ENCODE results near the gene TRO. TPM values are rescaled to one million over a fixed set of nuclear protein-coding genes. Genes with fewer than 3 reads are reported as not detected.

TRO gene, protein sequence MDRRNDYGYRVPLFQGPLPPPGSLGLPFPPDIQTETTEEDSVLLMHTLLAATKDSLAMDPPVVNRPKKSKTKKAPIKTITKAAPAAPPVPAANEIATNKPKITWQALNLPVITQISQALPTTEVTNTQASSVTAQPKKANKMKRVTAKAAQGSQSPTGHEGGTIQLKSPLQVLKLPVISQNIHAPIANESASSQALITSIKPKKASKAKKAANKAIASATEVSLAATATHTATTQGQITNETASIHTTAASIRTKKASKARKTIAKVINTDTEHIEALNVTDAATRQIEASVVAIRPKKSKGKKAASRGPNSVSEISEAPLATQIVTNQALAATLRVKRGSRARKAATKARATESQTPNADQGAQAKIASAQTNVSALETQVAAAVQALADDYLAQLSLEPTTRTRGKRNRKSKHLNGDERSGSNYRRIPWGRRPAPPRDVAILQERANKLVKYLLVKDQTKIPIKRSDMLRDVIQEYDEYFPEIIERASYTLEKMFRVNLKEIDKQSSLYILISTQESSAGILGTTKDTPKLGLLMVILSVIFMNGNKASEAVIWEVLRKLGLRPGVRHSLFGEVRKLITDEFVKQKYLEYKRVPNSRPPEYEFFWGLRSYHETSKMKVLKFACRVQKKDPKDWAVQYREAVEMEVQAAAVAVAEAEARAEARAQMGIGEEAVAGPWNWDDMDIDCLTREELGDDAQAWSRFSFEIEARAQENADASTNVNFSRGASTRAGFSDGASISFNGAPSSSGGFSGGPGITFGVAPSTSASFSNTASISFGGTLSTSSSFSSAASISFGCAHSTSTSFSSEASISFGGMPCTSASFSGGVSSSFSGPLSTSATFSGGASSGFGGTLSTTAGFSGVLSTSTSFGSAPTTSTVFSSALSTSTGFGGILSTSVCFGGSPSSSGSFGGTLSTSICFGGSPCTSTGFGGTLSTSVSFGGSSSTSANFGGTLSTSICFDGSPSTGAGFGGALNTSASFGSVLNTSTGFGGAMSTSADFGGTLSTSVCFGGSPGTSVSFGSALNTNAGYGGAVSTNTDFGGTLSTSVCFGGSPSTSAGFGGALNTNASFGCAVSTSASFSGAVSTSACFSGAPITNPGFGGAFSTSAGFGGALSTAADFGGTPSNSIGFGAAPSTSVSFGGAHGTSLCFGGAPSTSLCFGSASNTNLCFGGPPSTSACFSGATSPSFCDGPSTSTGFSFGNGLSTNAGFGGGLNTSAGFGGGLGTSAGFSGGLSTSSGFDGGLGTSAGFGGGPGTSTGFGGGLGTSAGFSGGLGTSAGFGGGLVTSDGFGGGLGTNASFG (N-terminal part only)
- 100 to 1,000 TPM in 2 of 4 donors, 10 to 100 TPM in 2; 92.3 to 142 (median 115) TPM for polyA plus RNA-seq (ENCODE audit: insufficient read length in 4 of 4)

DNA sequence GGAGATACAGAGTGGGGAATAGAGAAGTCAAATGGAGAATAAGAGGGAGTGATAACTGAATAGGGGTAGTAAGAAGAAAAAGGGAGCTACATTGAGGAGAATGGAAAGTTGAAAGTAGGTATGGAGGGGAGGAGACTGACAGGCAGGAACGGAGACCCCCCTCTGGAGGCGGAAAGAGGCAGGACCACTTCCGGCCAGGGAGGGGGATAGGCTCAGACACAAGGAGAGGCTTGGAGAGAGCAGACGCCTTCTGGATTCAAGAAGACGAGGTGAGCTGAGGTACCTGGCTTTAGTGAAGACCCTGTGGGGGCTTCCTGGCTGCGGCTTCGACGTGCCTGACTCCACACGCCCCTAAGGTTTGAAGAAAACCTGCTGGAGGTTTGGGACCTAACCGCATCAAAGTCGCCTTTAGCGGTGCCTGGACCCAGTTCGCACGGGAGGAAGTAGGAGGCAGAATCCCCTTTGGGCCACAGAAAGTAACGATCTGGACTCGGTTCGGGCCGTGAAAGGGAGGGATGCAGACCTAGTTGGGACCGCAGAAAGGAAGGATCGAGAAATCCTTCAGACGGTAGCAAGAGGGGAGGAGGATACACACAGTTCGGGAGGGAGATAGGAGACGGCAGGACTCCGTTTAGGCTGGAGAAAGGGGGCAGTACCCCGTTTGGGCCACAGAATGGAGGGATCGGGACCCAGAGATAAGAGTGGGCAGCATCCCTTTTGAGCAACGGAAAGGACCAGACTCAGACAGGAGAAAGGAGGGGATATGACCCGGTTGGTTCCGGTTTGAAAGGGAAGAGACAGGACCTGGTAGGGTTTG, at the start of gene TRO:
Gene TRO, plus strand, starts transcription at position 215 of the 817 bp plus-strand sequence. CDS start 1,423 bp downstream, outside the sequence.
- DNase-seq (ENCODE audit: low read depth in 4 of 4, low spot score in 2 of 4): peak in 3 of 4 donors; percentile 20 to 29 (median 21)

DNA sequence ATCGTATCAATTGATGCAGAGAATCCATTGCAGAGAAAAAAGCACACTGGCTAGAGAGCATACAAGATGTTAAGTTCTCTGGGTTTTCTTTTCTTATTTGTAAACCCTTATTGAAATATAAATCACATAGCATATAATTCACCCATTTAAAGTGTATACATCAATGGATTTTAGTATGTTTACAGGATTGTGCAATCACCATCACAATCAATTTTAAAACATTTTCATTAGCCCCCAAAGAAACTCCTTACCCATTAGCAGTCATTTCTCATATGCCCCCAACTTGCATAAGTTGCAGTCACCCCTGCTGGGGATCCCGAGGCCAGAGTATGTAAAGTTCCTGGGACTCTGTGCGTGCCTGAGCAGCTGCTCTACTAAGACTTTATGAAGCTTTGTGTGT, 34.9 kb upstream of the TRO start:
- no peak for DNase-seq (ENCODE audit: low read depth in 4 of 4, low spot score in 2 of 4)

DNA sequence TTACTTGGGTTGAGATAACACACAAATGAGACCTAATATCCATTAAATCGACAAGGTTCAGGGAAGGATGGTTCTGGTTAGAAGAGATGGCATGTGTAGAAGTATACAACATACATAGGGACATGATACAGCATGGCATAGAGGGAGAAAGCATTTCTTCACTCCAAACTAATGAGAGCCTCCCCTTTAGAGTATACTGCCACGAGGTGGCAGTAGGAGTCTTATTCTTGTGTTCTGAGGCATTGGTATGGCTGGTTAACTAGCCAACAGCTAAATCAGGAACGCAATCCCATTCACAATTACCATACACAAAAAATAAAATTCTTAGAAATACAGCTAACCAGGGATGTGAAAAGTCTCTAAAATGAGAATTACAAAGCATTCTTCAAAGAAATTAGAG, 29.1 kb upstream of the TRO start:
- no peak for DNase-seq (ENCODE audit: low read depth in 4 of 4, low spot score in 2 of 4)

DNA sequence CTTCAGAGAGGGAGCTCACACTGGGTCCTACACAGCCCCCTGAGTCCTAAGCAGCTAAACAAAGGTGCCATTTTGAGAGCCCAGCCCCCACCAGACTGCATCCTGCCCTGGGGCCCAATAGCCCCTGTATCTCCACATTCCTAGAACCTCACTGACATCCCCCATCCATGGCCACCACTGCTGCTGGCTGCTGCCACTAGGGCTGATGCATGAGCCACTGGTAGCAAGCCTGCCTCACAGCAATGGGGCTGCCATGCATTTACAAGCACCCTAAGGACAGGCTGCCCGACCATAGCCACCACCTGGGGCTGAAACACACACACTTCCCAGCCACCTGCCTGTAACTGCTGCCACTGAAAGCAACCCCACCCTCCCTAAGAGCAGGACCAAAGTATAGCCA, 26.5 kb upstream of the TRO start:
- no peak for DNase-seq (ENCODE audit: low read depth in 4 of 4, low spot score in 2 of 4)

DNA sequence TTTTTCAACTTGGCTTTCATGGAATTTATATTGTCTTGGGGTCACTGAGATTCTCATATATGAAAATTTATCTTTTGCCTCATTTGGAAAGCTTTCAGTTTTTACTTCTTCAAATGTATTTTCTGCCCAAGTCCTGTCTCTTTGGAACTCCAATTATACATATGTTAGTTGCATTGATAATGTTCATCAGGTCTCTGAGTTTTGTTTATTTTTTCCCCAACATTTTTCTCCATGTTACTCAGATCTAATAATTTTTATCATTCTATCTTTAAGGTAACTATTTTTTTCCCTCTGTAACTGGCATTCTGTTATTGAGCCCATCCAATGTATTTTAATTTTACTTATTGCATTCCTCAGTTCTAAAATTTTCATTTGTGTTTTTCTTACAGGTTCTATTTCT, 10.7 kb upstream of the TRO start:
- no peak for DNase-seq (ENCODE audit: low read depth in 4 of 4, low spot score in 2 of 4)

DNA sequence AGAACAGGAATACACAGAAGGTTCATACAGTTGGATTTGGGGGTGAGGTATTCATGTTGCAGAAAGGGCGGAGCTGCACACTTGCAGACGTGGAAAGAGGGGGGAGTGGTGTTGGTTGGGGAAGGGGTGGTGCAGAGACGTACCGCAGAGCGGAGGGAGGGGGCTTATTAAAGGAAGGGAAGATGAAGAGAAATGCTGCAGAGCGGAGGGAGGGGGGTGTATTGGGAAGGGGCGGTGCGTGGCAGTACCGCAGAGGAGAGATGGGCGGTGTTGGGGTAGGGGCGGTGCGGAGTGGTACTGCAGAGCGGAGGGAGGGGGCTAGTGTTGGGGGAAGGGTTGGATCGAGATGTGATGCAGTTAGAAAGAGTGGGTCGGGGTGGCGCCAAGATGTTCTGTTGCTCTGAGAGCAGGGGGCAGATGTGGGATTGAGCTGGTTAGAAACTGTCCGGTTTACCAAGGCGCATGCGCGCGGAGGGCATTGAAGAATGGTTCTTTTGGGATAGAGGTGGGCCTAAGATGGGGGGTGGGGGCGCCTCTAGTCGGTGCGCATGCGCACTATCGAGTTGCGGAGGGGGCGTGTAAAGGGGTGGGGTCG, 900 bp downstream of the TRO start:
- peak in 3 of 4 donors; percentile 48 to 58 (median 56) for DNase-seq (ENCODE audit: low read depth in 4 of 4, low spot score in 2 of 4)

DNA sequence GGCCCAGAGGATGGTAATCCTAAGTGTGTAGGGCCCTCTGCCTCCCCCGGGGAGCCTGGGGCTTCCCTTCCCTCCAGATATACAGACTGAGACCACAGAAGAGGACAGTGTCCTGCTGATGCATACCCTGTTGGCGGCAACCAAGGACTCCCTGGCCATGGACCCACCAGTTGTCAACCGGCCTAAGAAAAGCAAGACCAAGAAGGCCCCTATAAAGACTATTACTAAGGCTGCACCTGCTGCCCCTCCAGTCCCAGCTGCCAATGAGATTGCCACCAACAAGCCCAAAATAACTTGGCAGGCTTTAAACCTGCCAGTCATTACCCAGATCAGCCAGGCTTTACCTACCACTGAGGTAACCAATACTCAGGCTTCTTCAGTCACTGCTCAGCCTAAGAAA, 1.9 kb downstream of the TRO start:
- DNase-seq (ENCODE audit: low read depth in 4 of 4, low spot score in 2 of 4): no peak

DNA sequence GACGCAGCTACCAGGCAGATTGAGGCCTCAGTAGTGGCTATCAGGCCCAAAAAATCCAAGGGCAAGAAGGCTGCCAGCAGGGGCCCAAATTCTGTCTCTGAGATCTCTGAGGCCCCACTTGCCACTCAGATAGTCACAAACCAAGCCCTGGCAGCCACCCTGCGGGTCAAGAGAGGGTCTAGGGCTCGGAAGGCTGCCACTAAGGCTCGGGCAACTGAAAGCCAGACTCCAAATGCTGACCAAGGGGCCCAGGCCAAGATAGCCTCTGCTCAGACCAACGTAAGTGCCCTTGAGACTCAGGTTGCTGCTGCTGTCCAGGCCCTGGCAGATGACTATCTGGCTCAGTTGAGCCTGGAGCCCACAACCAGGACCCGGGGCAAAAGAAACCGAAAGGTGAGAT, 2.8 kb downstream of the TRO start:
- DNase-seq (ENCODE audit: low read depth in 4 of 4, low spot score in 2 of 4): no peak

DNA sequence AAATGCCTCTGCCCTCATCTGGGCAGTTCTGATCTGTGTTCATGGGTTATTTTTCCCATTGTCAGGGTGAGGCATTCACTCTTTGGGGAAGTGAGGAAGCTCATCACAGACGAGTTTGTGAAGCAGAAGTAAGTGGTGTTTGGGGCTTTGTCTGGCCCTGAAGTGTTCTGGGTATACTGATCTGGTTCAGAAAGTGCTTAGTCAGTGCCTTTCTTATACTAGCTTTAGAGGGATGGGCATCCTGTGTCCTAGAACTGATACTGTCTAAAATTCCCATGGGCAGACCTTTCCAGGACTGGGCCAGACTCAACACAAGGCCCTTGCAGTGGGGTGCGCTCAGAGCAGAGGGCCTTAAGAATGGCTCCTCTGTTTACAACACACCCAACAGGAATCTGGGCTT, 6.4 kb downstream of the TRO start:
- DNase-seq (ENCODE audit: low read depth in 4 of 4, low spot score in 2 of 4): no peak

DNA sequence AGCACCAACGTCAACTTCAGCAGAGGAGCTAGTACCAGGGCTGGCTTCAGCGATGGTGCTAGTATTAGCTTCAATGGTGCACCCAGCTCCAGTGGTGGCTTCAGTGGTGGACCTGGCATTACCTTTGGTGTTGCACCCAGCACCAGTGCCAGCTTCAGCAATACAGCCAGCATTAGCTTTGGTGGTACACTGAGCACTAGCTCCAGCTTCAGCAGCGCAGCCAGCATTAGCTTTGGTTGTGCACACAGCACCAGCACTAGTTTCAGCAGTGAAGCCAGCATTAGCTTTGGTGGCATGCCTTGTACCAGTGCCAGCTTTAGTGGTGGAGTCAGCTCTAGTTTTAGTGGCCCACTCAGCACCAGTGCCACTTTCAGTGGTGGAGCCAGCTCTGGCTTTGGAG, 8.3 kb downstream of the TRO start:
- DNase-seq (ENCODE audit: low read depth in 4 of 4, low spot score in 2 of 4): no peak

DNA sequence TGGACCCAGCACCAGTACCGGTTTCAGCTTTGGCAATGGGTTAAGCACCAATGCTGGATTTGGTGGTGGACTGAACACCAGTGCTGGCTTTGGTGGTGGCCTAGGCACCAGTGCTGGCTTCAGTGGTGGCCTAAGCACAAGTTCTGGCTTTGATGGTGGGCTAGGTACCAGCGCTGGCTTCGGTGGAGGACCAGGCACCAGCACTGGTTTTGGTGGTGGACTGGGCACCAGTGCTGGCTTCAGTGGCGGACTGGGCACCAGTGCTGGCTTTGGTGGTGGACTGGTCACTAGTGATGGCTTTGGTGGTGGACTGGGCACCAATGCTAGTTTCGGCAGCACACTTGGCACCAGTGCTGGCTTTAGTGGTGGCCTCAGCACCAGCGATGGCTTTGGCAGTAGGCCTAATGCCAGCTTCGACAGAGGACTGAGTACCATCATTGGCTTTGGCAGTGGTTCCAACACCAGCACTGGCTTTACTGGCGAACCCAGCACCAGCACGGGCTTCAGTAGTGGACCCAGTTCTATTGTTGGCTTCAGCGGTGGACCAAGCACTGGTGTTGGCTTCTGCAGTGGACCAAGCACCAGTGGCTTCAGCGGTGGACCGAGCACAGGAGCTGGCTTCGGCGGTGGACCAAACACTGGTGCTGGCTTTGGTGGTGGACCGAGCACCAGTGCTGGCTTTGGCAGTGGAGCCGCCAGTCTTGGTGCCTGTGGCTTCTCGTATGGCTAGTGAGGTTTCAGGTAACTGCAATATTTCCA, 9.8 kb downstream of the TRO start:
- DNase-seq (ENCODE audit: low read depth in 4 of 4, low spot score in 2 of 4): no peak

DNA sequence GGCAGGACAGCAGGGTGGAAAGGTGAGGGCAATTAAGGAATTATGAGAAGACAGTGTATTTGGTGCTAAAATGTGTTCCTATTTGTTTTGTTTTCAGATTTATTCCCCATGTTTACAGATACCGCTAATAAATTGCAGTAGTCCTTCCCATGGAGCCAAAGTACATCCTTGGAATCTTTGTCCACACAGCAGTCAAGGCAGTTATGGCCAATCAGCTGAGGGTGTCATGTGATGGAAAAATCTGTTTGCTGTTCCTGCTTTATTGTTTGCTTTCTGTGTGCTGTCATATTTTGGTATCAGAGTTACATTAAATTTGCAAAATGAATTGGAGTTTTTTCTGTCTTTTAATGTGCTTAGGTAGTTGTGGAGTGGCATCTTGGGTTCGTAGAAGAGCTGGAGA, 10.5 kb downstream of the TRO start:
- DNase-seq (ENCODE audit: low read depth in 4 of 4, low spot score in 2 of 4): no peak

DNA sequence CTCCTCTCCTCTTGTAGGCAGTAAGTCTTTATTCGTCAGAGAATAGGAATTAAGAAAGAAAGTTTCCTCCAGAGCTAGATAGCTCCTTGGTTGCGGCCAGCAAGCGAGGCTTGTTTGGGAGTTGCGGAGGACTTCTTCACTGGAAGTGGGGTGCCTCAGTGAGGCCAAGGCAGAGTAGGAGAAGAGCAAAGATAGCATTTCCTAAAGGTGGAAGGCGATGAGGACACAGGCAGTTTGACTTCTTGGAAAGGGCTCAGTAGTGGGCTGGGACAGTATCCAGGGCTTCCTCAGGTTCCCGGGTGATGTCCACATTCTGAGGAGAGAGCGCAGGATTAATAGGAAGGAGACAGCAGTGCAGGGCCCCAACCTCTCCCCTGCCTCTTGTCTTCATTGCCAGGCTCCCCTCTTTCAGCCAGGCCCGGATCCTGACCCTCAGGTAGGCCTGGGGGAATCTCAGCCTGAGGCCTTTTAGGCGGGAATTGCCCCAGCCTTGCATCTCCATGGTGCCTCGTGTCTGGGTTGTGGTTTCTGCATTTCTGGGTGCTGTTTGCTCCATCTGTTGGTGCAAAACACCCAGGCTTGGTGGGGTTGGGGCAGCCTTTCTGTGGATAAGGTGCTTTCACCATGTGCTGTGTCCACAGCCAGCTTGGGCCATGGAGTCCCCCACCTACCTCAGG, 12.7 kb downstream of the TRO start:
- DNase-seq (ENCODE audit: low read depth in 4 of 4, low spot score in 2 of 4): no peak

DNA sequence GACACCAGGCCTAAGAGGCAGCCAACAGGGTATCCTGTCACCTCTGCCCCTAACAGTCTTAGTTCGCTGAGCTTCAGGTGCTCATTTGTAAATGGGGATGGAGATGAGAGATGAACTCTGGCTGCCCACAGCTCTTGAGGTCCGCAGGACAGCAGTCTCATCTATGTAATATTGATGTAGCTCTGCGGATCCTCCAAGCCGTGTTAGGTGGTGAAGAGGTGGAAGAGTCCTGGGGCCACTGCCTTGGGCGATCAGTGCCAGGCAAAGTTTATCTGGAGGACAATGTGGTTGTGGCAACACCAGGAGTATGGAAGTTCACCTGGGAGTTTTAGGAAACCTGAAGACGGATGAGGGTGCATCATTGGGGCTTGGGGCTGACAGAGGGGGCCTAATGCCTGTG, 13.4 kb downstream of the TRO start:
- no peak for DNase-seq (ENCODE audit: low read depth in 4 of 4, low spot score in 2 of 4)

DNA sequence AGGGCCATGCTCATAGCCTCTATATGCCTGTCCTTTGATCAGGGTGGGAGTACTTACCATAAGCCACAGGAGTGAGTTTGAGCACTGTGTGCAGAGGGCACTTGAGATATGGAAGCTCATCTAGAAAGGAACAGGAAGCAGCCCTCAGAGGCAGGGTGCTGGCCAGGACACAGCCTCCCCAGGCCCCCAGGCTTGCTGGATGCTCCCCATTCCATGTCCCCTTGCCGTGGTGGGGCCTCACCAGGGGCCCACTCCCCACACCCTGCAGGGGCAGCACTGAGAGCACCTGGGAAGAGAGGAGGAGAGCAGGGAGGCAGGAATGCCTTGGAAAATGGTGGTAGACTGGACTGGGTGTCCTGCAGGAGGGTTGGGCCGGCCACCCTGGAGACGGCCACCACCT, 14.3 kb downstream of the TRO start:
- no peak for DNase-seq (ENCODE audit: low read depth in 4 of 4, low spot score in 2 of 4)

DNA sequence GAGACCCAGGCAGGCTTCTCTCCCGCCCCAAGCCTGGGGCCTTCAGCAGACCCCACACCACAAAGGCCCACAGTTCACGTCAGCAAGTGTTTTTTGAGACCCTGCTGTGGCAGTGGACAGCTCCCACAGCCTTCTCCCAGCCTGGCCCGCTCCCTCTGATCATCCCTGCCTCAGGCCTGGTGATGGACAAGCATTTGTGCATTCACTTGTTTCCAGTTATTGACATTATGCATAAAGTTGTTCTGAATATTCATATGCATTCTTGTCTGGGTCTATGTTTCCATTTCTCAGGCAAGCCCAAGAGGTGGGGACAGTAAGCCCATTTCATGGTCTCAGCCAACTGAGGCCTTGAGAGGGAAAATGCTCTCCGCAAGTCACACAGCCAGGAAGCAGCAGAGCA, 14.7 kb downstream of the TRO start:
- DNase-seq (ENCODE audit: low read depth in 4 of 4, low spot score in 2 of 4): no peak

DNA sequence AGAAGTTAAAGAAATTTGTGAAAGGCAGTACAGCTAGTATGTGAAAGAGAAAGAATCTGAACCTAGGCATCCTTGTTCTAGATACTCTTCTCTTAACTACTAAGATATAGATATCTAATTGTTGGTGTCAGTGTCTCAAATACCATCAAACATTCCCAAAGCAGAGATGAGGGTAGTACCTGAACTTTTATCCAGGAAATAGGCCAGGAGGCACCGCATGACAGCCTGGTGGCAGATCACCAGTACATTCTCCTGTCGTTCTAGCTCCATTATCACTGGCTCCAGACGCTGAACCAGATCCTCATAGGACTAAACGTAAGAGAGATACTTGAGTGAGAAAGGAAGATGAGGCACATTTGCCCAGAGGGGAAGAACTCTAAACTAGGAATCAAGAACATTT, 16.8 kb downstream of the TRO start:
- DNase-seq (ENCODE audit: low read depth in 4 of 4, low spot score in 2 of 4): no peak

DNA sequence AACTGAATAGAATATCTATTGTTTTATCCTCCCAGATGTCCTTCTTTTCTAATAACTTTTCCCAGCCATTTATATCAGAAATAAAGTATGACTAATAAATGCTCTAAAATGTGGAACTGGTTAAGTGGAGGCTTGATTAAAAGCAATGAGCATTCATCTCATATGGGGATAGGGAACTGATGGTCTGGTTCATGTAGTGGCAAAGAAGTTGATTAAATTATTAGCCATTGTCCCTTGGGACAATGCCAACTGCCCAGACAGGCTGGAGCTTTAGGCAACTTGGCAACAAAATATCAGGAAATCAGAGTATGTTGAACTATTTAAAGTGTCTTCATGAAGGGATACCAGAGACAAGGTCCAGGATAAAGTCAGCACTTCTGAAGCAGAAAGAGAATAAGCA, 24.2 kb downstream of the TRO start:
- DNase-seq (ENCODE audit: low read depth in 4 of 4, low spot score in 2 of 4): no peak

Data from left renal cortex interstitium (tissue), 4 donors.